Activated T-cell treated with anti-CD3 and anti-CD28 coated beads, Interleukin-2, amount 50 U/mL, for 24 hours (primary cell): ENCODE results near the gene HNRNPA1.

ENCODE experiments used
- DNase-seq: peaks from one replicate; pipeline ENCODE4 v3.0.0-alpha.2; 2020
- H3K27ac Mint-ChIP-seq: 2 replicates; pipeline ENCODE4 v1.8.0; 2020; ENCODE audit warnings: mild to moderate bottlenecking, mixed read lengths
- H3K27me3 Mint-ChIP-seq: 2 replicates; pipeline ENCODE4 v1.8.0; 2020; ENCODE audit warnings: mixed read lengths
- H3K36me3 Mint-ChIP-seq: 2 replicates; pipeline ENCODE4 v1.8.0; 2020; ENCODE audit warnings: low read depth, mixed read lengths
- H3K4me1 Mint-ChIP-seq: 2 replicates; pipeline ENCODE4 v1.8.0; 2020; ENCODE audit warnings: low read depth, mixed read lengths
- H3K4me3 Mint-ChIP-seq: 2 replicates; pipeline ENCODE4 v1.8.0; 2020; ENCODE audit warnings: mild to moderate bottlenecking, moderate library complexity, mixed read lengths
- H3K9me3 Mint-ChIP-seq: 2 replicates; pipeline ENCODE4 v1.8.0; 2020; ENCODE audit warnings: mixed read lengths

Gene HNRNPA1

GRCh38 chr12:54329759-54330158, 49.2 kb downstream of the HNRNPA1 start:
- Mint-ChIP-seq H3K4me1 (peaks cover 64% of the 10 kb centered on the region), H3K9me3 (no peaks in the 10 kb centered on the region), H3K27me3 (no peaks in the 10 kb centered on the region), H3K36me3 (peaks cover 46% of the 10 kb centered on the region), H3K4me3 (no peak overlapping the region), H3K27ac (peak overlapping the region; percentile 73)
- no peak for DNase-seq

- Mint-ChIP-seq H3K36me3 (peaks cover 44% of the 10 kb centered on the region), H3K4me3 (no peak overlapping the region), H3K27ac (peak overlapping the region; percentile 78), H3K9me3 (no peaks in the 10 kb centered on the region), H3K27me3 (no peaks in the 10 kb centered on the region), H3K4me1 (peaks cover 60% of the 10 kb centered on the region)
- DNase-seq = no peak
These were observed 49.9 kb downstream of the HNRNPA1 start for GRCh38 chr12:54330442-54330841.

GRCh38 chr12:54331461-54331860, 50.9 kb downstream of the HNRNPA1 start:
- Mint-ChIP-seq H3K4me1 (peaks cover 58% of the 10 kb centered on the region), H3K27me3 (no peaks in the 10 kb centered on the region), H3K4me3 (no peak overlapping the region), H3K9me3 (no peaks in the 10 kb centered on the region), H3K36me3 (peaks cover 46% of the 10 kb centered on the region), H3K27ac (peak overlapping the region; percentile 72)
- no peak for DNase-seq

GRCh38 chr12:54333420-54334034, 53.0 kb downstream of the HNRNPA1 start:
- peaks cover 56% of the 10 kb centered on the region for H3K4me1 Mint-ChIP-seq

More at GRCh38 chr12:54333420-54334034, 53.0 kb downstream of the HNRNPA1 start:
- peaks cover 55% of the 10 kb centered on the region for H3K36me3 Mint-ChIP-seq
- DNase-seq = no peak
- H3K27me3 Mint-ChIP-seq = no peaks in the 10 kb centered on the region
- H3K4me3 Mint-ChIP-seq = no peak overlapping the region
- no peaks in the 10 kb centered on the region for H3K9me3 Mint-ChIP-seq
- peak overlapping the region; percentile 26 for H3K27ac Mint-ChIP-seq
